ENCODE results near the gene NUP153.
"Not testable (repeated sequence)": the region's sequence is repeated elsewhere in the genome, so short reads cannot be mapped to it uniquely, and the experiment has no call there.

NUP153 gene

DNA sequence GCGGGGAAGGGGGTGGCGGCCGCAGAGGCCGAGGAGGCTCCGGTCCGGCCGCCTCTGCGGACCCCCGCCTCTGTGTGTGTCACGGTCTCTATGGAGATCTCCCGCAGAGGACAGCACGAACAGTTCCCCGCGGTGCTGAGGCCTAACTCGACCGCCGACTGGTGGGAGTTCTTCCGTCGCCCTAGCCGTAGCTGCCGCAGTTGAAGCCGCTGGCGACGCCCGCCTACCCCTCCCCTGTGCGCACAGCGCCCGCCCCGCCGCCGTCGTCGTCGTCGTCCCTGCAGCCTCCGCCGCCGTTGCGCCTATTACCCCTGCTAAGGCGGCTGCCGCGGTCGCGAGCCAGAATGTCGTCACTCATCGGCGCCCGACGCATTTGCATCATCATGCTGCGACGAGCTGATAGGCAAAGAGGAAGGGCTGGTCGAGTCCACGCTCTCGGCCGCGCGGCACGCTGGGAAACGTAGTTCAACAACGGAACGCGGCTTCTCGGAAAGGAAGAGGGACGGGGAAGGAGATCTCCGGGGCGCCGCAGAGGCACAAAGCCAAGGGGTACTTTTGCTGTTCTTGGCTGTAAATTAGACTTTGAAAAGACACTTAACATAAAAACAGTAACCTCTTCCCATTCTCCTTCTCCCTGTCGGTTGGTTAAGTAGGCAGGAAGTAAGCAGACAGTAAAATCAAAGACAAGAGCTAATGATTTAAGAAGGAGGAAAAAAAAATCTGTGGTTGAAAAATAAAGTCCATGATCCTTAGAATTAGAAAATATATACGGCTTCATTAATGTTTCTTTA is at the start of gene NUP153:
NUP153 (minus strand) TSS at position 346 of the 791 bp plus-strand sequence. CDS start 538 bp downstream, outside the sequence.
- no peaks in the 10 kb centered on the region for H3K36me3 ChIP-seq (ENCODE audit: control insufficient read depth, insufficient read depth, low read length)
- peak within 1 kb of the TSS; percentile 84 for H3K4me3 ChIP-seq (ENCODE audit: low read length)
- no peaks in the 10 kb centered on the region for H3K27me3 ChIP-seq (ENCODE audit: control insufficient read depth, insufficient read depth, low read length)
- H3K27ac ChIP-seq (ENCODE audit: low read depth, low read length), result peak within 1 kb of the TSS; percentile 100
- peaks cover 6% of the 10 kb centered on the region for H3K4me1 ChIP-seq (ENCODE audit: control insufficient read depth, insufficient read depth, low read length)
- H3K9ac ChIP-seq (ENCODE audit: low read length), result peak within 1 kb of the TSS; percentile 88

DNA sequence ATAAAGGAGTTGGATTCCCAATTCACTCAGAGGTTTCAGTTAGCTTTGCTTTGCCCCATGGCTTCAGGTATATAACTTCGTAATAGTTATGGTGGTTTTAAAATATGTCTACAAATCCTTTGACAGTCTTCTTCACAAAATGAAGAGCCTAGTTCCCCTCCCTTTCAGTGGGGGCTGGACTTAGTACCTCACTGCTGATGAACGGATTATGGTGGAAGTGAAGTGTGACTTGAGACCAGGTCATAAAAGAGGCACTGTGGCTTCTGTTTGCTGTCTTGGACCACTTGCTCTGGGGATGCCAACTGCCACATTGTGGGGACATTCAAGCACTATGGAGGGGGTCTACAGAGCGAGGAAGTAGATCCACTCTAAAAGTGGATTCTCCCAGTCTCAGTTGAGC is 47.5 kb upstream of the NUP153 start:
- Histone ChIP-seq H3K27me3 (ENCODE audit: control insufficient read depth, insufficient read depth, low read length) (no peaks in the 10 kb centered on the region), H3K27ac (ENCODE audit: low read depth, low read length) (no peak overlapping the region), H3K36me3 (ENCODE audit: control insufficient read depth, insufficient read depth, low read length) (no peaks in the 10 kb centered on the region), H3K9ac (ENCODE audit: low read length) (no peak overlapping the region), H3K4me3 (ENCODE audit: low read length) (no peak overlapping the region), H3K4me1 (ENCODE audit: control insufficient read depth, insufficient read depth, low read length) (no peaks in the 10 kb centered on the region)

DNA sequence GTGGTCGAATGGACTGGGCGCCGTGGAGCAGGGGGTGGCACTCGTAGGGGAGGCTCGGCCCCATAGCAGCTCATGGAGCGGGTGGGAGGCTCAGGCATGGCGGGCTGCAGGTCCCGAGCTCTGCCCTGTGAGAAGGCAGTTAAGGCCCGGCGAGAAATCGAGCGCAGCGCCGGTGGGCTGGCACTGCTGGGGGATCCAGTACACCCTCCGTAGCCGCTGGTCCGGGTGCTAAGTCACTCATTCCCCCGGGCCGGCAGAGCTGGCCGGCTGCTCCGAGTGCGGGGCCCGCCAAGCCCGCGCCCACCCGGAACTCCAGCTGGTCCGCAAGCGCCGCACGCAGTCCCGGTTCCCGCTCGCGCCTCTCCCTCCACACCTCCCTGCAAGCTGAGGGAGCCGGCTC is 38.6 kb upstream of the NUP153 start:
- H3K27ac ChIP-seq (ENCODE audit: low read depth, low read length); H3K27me3 ChIP-seq (ENCODE audit: control insufficient read depth, insufficient read depth, low read length); H3K9ac ChIP-seq (ENCODE audit: low read length); H3K36me3 ChIP-seq (ENCODE audit: control insufficient read depth, insufficient read depth, low read length); H3K4me1 ChIP-seq (ENCODE audit: control insufficient read depth, insufficient read depth, low read length); H3K4me3 ChIP-seq (ENCODE audit: low read length): not testable (repeated sequence)

DNA sequence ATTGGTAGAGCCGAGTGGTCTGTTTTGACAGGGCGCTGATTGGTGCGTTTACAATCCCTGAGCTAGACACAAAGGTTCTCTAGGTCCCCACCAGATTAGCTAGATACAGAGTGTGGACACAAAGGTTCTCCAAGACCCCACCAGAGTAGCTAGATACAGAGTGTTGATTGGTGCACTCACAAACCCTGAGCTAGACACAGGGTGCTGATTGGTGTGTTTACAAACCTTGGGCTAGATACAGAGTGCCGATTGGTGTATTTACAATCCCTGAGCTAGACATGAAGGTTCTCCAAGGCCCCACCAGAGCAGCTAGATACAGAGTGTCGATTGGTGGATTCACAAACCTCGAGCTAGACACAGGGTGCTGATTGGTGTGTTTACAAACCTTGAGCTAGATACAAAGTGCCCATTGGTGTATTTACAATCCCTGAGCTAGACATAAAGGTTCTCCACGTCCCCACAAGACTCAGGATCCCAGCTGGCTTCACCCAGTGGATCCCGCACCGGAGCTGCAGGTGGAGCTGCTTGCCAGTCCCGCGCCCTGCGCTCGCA is 38.1 kb upstream of the NUP153 start:
- not testable (repeated sequence) for H3K27me3 ChIP-seq (ENCODE audit: control insufficient read depth, insufficient read depth, low read length); H3K4me1 ChIP-seq (ENCODE audit: control insufficient read depth, insufficient read depth, low read length); H3K4me3 ChIP-seq (ENCODE audit: low read length); H3K36me3 ChIP-seq (ENCODE audit: control insufficient read depth, insufficient read depth, low read length); H3K27ac ChIP-seq (ENCODE audit: low read depth, low read length); H3K9ac ChIP-seq (ENCODE audit: low read length)

DNA sequence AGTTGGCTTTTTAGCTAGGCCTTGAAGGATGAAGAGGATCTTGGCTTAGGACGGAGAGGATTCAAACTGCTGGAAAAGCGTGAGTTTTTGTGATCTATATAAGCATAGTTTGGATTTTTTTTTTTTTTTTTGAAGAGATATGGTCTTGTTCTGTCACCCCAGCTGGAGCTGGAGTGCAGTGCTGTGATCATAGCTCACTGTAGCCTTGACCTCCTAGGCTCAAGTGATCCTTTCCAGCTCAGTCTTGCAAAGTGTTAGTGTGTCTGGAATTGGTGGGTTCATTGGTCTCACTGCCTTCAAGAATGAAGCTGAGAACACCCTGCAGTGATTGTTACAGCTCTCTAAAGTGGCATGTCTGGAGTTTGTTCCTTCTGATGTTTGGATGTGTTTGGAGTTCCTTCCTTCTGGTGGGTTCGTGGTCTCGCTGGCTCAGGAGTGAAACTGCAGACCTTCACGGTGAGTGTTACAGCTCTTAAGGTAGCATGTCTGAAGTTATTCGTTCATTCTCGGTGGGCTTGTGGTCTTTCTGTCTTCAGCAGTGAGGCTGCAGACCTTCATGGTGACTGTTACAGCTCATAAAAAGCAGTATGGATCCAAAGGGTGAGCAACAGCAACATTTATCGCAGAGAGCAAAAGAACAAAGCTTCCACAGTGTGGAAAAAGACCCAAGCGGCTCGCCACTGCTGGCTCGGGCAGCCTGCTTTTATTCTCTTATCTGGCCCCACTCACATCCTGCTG is 37.5 kb upstream of the NUP153 start:
- Histone ChIP-seq H3K27me3 (ENCODE audit: control insufficient read depth, insufficient read depth, low read length) (no peaks in the 10 kb centered on the region), H3K4me1 (ENCODE audit: control insufficient read depth, insufficient read depth, low read length) (no peaks in the 10 kb centered on the region), H3K27ac (ENCODE audit: low read depth, low read length) (no peak overlapping the region), H3K36me3 (ENCODE audit: control insufficient read depth, insufficient read depth, low read length) (no peaks in the 10 kb centered on the region), H3K4me3 (ENCODE audit: low read length) (no peak overlapping the region), H3K9ac (ENCODE audit: low read length) (no peak overlapping the region)

DNA sequence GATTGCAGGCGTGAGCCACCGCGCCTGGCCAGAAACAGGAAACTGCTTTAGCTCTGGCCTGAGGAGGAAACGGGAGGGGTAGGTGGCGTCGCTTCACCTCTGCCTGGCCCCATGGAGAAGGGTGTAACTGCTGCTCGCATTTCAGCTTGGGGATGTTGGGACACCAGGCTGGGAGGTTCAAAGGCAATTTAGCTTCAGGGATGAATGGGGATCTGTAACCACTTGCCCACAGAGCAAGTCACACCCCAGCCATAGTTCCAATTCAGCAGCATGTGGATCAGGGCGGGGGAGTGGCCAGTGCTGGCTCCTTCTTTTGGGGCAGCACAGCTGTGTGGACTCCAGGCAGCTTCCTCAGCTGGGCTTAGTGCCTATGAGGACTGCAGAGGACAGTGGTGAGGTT is 34.8 kb upstream of the NUP153 start:
- no peaks in the 10 kb centered on the region for H3K27me3 ChIP-seq (ENCODE audit: control insufficient read depth, insufficient read depth, low read length)
- H3K36me3 ChIP-seq (ENCODE audit: control insufficient read depth, insufficient read depth, low read length), result no peaks in the 10 kb centered on the region
- no peaks in the 10 kb centered on the region for H3K4me1 ChIP-seq (ENCODE audit: control insufficient read depth, insufficient read depth, low read length)
- H3K9ac ChIP-seq (ENCODE audit: low read length), result no peak overlapping the region
- H3K4me3 ChIP-seq (ENCODE audit: low read length), result no peak overlapping the region
- H3K27ac ChIP-seq (ENCODE audit: low read depth, low read length), result no peak overlapping the region

DNA sequence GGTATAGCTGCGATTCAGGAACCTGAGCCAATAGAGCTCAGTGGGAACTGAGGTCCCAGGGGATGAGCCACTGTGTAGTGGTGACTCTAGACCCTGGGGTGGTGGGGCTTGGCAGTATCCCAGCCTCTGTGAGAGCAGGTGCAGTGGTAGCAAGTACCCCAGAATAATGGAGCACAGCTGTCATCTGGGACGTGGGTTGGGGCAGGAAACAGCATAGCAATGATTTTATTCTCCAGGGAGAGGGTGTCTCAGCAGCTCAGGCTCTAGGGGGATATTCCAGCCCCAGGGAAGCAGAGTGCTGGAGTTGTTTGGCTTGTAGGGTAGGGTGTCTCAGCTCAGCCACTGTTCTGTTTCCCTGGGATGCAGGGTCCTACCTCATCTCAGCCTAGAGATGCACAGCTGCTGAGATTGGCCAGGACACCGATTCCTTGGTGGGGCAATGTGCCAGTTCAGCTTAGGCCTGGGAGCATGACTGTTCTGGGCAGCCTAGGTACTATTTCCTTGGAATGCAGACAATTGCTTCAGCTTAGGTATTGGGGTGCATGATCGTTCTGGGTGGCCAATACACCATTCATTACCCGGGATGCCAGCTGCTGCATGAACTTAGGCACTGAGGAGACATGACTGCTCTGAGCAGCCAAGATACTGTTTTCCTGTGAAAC is 34.0 kb upstream of the NUP153 start:
- Histone ChIP-seq H3K9ac (ENCODE audit: low read length) (no peak overlapping the region), H3K27me3 (ENCODE audit: control insufficient read depth, insufficient read depth, low read length) (no peaks in the 10 kb centered on the region), H3K4me1 (ENCODE audit: control insufficient read depth, insufficient read depth, low read length) (no peaks in the 10 kb centered on the region), H3K36me3 (ENCODE audit: control insufficient read depth, insufficient read depth, low read length) (no peaks in the 10 kb centered on the region), H3K27ac (ENCODE audit: low read depth, low read length) (no peak overlapping the region), H3K4me3 (ENCODE audit: low read length) (no peak overlapping the region)

DNA sequence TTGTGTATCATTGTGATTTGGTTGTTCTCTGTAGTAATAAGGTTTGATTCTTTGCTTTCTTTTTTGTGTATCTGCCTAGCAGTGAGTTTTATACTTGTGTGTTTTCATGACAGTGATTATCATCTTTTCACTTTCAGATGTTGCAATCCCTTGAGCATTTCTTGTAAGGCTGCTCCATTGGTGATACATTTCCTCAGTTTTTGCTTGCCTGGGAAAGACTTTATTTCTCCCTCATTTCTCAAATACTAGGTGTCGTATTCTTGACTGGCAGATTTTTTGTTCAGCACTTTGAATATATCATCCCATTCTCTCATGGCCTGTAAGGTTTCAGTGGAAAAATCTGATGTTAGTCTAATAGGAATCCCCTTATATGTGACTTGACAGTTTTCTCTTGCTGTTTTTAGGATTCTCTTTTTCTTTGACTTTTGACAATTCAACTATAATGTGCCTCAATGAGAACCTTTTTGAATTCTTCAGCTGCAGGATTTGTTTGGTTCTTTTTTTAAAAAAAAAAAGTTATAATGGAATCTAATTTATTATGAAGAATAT is 31.1 kb upstream of the NUP153 start:
- no peaks in the 10 kb centered on the region for H3K36me3 ChIP-seq (ENCODE audit: control insufficient read depth, insufficient read depth, low read length)
- no peaks in the 10 kb centered on the region for H3K4me1 ChIP-seq (ENCODE audit: control insufficient read depth, insufficient read depth, low read length)
- no peak overlapping the region for H3K4me3 ChIP-seq (ENCODE audit: low read length)
- H3K27me3 ChIP-seq (ENCODE audit: control insufficient read depth, insufficient read depth, low read length), result no peaks in the 10 kb centered on the region
- no peak overlapping the region for H3K27ac ChIP-seq (ENCODE audit: low read depth, low read length)
- H3K9ac ChIP-seq (ENCODE audit: low read length), result no peak overlapping the region

DNA sequence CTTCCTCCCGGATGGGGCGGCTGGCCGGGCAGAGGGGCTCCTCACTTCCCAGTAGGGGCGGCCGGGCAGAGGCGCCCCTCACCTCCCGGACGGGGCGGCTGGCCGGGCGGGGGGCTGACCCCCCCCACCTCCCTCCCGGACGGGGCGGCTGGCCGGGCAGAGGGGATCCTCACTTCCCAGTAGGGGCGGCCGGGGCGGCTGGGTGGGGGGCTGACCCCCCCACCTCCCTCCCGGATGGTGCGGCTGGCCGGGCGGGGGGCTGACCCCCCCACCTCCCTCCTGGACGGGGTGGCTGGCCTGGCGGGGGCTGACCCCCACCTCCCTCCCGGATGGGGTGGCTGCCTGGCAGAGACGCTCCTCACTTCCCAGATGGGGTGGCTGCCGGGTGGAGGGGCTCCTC is 28.6 kb upstream of the NUP153 start:
- not testable (repeated sequence) for H3K4me1 ChIP-seq (ENCODE audit: control insufficient read depth, insufficient read depth, low read length); H3K4me3 ChIP-seq (ENCODE audit: low read length); H3K36me3 ChIP-seq (ENCODE audit: control insufficient read depth, insufficient read depth, low read length); H3K27me3 ChIP-seq (ENCODE audit: control insufficient read depth, insufficient read depth, low read length); H3K9ac ChIP-seq (ENCODE audit: low read length); H3K27ac ChIP-seq (ENCODE audit: low read depth, low read length)

DNA sequence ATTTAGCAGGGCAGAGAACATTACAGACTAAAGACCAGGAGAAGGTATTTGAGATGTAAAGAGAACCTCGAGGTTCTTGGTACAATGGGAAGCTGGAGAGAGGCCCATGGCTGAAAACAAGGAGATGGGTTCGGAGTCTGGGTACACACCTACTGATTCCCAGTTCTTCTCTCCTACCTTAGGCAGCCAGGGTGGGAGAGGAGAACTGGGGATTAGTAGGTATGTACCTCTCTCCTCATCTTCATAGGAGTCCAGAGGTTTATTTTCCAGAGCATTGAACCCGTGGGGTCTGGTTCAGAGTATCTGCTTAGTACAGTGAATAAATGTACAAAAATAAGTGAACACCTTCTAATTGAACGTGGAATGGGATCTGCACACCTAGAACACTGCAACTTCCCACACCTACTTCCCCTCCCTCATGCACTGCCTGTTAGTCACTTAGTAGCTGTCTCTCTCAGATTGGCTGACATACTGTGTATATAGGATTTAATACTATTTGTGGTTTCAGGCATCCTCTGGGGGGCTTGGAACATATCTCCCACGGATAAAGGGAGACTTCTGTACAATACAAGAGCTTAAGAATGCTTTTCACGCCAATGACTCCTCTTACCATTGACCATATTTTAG is 23.5 kb upstream of the NUP153 start:
- H3K4me3 ChIP-seq (ENCODE audit: low read length), result no peak overlapping the region
- H3K4me1 ChIP-seq (ENCODE audit: control insufficient read depth, insufficient read depth, low read length), result no peaks in the 10 kb centered on the region
- H3K9ac ChIP-seq (ENCODE audit: low read length), result no peak overlapping the region
- no peak overlapping the region for H3K27ac ChIP-seq (ENCODE audit: low read depth, low read length)
- H3K27me3 ChIP-seq (ENCODE audit: control insufficient read depth, insufficient read depth, low read length), result no peaks in the 10 kb centered on the region
- no peaks in the 10 kb centered on the region for H3K36me3 ChIP-seq (ENCODE audit: control insufficient read depth, insufficient read depth, low read length)

DNA sequence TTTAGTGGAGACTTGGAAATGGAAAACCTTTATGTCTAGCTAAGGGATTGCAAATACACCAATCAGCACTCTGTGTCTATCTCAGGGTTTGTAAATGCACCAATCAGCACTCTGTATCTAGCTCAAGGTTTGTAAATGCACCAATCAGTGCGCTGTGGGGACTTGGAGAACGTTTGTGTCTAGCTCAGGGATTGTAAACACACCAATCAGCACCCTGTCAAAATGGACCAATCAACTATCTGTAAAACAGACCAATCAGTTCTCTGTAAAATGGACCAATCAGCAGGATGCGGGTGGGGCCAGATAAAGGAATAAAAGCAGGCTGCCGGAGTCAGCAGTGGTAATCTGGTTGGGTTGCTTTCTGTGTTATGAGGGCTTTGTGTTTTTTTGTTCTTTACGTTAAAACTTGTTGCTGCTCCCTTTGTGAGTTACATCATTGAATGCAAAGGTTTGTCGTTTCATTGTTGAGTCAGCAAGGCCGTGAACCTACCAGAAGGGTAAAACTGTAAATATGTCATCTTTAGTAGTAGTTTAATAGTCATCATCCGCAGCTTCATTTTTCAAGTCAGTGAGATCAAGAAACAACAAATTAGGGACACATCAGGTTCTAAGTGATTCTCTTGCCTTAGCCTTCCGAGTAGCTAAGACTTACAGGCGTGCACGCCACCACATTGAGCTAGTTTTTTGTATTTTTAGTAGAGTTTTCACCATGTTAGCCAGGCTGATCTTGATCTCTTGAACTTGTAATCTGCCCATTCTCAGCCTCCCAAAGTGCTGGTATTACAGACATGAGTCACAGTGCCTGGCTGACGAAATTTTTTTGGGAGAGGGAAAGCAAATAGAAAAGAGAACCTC is 22.7 kb upstream of the NUP153 start:
- Histone ChIP-seq H3K4me1 (ENCODE audit: control insufficient read depth, insufficient read depth, low read length) (no peaks in the 10 kb centered on the region), H3K4me3 (ENCODE audit: low read length) (no peak overlapping the region), H3K27me3 (ENCODE audit: control insufficient read depth, insufficient read depth, low read length) (no peaks in the 10 kb centered on the region), H3K27ac (ENCODE audit: low read depth, low read length) (no peak overlapping the region), H3K36me3 (ENCODE audit: control insufficient read depth, insufficient read depth, low read length) (no peaks in the 10 kb centered on the region), H3K9ac (ENCODE audit: low read length) (no peak overlapping the region)

All from rectal smooth muscle tissue (tissue), 1 donor.